Immature natural killer cell (primary cell): ENCODE measurements around the gene LAMA3. TPM values are rescaled to one million over a fixed set of nuclear protein-coding genes. Genes with fewer than 3 reads are reported as not detected.

Experiments
- DNase-seq, 3 donors: peaks; one replicate each; pipeline ENCODE4 v3.0.0; 2022; ENCODE audit warnings: mixed read lengths in 1 of 3
- H3K27ac Mint-ChIP-seq, 6 donors: one replicate each; pipeline ENCODE4 v1.8.0; 2020; ENCODE audit warnings: mixed read lengths in 6 of 6, mild to moderate bottlenecking in 5 of 6, inconsistent platforms in 4 of 6, moderate library complexity in 3 of 6
- H3K27me3 Mint-ChIP-seq, 3 donors: one replicate each; pipeline ENCODE4 v1.8.0; 2020 to 2021; ENCODE audit warnings: low read depth in 3 of 3, mild to moderate bottlenecking in 3 of 3, mixed read lengths in 3 of 3, moderate library complexity in 3 of 3, inconsistent platforms in 1 of 3
- H3K36me3 Mint-ChIP-seq, 3 donors: one replicate each; pipeline ENCODE4 v1.8.0; 2020; ENCODE audit warnings: mixed read lengths in 3 of 3, inconsistent platforms in 2 of 3, mild to moderate bottlenecking in 2 of 3
- H3K4me1 Mint-ChIP-seq, 2 donors: one replicate each; pipeline ENCODE4 v1.8.0; 2020; ENCODE audit warnings: inconsistent platforms in 2 of 2, mild to moderate bottlenecking in 2 of 2, mixed read lengths in 2 of 2, moderate library complexity in 1 of 2
- H3K4me3 Mint-ChIP-seq, 5 donors: one replicate each; pipeline ENCODE4 v1.8.0; 2020; ENCODE audit warnings: mild to moderate bottlenecking in 5 of 5, mixed read lengths in 5 of 5, inconsistent platforms in 3 of 5, moderate library complexity in 3 of 5
- H3K9me3 Mint-ChIP-seq, 6 donors: one replicate each; pipeline ENCODE4 v1.8.0; 2020; ENCODE audit warnings: mild to moderate bottlenecking in 6 of 6, mixed read lengths in 6 of 6, inconsistent platforms in 4 of 6, moderate library complexity in 3 of 6
- polyA plus RNA-seq, 3 donors: library from polyadenylated mRNA; unstranded; fragments of 300-500 nt; fragmentation: Illumina TruSeq; gene quantifications; one replicate each; pipeline ENCODE4 v1.2.3, GENCODE V29; 2021

The LAMA3 gene, protein sequence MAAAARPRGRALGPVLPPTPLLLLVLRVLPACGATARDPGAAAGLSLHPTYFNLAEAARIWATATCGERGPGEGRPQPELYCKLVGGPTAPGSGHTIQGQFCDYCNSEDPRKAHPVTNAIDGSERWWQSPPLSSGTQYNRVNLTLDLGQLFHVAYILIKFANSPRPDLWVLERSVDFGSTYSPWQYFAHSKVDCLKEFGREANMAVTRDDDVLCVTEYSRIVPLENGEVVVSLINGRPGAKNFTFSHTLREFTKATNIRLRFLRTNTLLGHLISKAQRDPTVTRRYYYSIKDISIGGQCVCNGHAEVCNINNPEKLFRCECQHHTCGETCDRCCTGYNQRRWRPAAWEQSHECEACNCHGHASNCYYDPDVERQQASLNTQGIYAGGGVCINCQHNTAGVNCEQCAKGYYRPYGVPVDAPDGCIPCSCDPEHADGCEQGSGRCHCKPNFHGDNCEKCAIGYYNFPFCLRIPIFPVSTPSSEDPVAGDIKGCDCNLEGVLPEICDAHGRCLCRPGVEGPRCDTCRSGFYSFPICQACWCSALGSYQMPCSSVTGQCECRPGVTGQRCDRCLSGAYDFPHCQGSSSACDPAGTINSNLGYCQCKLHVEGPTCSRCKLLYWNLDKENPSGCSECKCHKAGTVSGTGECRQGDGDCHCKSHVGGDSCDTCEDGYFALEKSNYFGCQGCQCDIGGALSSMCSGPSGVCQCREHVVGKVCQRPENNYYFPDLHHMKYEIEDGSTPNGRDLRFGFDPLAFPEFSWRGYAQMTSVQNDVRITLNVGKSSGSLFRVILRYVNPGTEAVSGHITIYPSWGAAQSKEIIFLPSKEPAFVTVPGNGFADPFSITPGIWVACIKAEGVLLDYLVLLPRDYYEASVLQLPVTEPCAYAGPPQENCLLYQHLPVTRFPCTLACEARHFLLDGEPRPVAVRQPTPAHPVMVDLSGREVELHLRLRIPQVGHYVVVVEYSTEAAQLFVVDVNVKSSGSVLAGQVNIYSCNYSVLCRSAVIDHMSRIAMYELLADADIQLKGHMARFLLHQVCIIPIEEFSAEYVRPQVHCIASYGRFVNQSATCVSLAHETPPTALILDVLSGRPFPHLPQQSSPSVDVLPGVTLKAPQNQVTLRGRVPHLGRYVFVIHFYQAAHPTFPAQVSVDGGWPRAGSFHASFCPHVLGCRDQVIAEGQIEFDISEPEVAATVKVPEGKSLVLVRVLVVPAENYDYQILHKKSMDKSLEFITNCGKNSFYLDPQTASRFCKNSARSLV (N-terminal part only)
- not detected for polyA plus RNA-seq

DNA sequence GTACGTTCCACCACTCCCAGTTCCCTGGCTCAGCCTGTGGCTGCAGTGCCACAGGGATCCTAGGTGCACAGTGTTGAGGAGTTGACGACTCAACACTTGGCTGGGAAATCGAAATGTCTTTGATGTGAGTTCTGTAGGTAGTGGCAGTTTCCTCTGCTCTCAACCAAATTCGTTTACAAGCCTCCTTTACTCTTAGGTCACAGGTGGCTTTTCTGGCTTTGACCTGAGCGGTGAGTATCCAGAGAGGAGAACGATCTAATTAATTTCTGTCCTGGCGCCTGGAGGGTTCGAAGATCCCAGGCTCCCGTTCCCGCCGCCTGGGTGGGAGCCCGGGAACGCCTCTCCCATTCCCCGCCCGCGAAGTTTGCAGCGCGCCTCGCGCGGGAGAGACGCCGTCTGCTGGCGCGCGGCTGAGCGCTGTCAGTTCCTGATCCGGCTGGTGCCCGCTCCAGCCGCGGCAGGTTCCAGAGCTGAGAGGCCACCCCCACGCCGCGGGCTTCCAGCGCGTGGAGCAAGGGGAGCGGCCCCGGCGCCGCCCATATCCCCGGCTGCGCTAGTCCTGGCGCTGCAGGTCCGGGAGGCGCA lies at the start of gene LAMA3:
Gene LAMA3 (plus strand): TSS at position 423 of the 585 bp plus-strand sequence. CDS start 231 bp downstream, outside the sequence.
- Mint-ChIP-seq H3K27ac (no peak within 1 kb of the TSS), H3K27me3 (peaks cover 8 to 30% (median 14%) of the 10 kb centered on the region in 3 donors), H3K4me1 (peaks cover 8 to 9% of the 10 kb centered on the region in 2 donors), H3K36me3 (no peaks in the 10 kb centered on the region), H3K9me3 (no peaks in the 10 kb centered on the region), H3K4me3 (peak within 1 kb of the TSS; percentile 23 to 69 (median 46))
- peak in 1 of 3 donors; percentile 5 for DNase-seq

DNA sequence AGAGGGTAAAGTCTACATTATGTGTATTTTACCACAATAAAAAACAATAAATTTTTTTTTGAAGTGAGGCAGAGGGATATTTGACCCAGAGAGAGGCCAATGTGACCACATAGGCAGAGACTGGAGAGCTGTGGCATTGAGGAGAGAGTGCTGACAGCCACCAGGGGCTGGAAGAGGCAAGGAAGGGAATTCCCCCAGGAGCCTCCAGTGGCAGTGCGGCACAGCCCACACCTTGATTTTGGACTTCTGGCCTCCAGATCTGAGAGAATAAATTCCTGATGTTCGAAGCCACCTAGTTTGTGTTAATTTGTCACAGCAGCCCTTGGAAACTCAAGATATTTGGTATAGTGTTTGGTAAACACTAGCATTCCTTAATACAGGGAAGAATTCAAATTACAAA lies 49.2 kb upstream of the LAMA3 start:
- no peaks in the 10 kb centered on the region for H3K36me3 Mint-ChIP-seq
- H3K27me3 Mint-ChIP-seq = peaks cover 0 to 4% (median 2%) of the 10 kb centered on the region in 3 donors
- DNase-seq = no peak
- H3K9me3 Mint-ChIP-seq = no peaks in the 10 kb centered on the region
- no peak overlapping the region for H3K4me3 Mint-ChIP-seq
- no peak overlapping the region for H3K27ac Mint-ChIP-seq
- peaks cover 0 to 2% of the 10 kb centered on the region in 2 donors for H3K4me1 Mint-ChIP-seq

DNA sequence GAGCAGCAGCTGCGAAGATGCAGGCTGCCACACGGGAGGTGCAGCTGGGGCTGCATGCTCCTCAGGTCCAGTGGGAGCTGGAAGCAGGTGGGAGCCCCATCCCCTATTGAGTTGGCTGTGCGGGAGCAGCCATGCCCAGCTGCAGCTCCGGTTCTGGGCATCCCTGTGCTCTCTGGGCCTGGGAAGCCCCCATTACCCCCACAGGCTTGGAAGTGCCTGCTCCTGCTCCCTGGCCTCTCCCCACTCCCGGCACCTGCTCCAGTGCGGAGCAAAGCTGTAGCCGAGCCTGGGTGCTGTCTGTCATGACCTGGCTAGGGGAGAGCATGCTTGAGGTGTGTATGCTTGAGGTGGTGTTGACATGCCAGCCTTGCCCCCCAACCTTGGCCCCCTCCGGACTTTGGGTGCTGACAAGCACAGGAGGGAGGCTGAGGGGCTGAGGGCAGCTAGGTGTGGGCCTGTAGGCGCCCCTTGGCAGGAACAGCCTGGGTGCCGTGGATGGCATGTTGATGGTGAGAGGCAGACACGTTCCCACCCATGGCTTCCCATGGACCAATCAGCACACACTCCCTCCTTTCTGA lies 48.0 kb upstream of the LAMA3 start:
- H3K4me3 Mint-ChIP-seq = no peak overlapping the region
- no peak overlapping the region for H3K27ac Mint-ChIP-seq
- H3K27me3 Mint-ChIP-seq = peaks cover 0 to 4% (median 2%) of the 10 kb centered on the region in 3 donors
- H3K4me1 Mint-ChIP-seq = no peaks in the 10 kb centered on the region
- H3K9me3 Mint-ChIP-seq = no peaks in the 10 kb centered on the region
- no peak for DNase-seq
- H3K36me3 Mint-ChIP-seq = no peaks in the 10 kb centered on the region

DNA sequence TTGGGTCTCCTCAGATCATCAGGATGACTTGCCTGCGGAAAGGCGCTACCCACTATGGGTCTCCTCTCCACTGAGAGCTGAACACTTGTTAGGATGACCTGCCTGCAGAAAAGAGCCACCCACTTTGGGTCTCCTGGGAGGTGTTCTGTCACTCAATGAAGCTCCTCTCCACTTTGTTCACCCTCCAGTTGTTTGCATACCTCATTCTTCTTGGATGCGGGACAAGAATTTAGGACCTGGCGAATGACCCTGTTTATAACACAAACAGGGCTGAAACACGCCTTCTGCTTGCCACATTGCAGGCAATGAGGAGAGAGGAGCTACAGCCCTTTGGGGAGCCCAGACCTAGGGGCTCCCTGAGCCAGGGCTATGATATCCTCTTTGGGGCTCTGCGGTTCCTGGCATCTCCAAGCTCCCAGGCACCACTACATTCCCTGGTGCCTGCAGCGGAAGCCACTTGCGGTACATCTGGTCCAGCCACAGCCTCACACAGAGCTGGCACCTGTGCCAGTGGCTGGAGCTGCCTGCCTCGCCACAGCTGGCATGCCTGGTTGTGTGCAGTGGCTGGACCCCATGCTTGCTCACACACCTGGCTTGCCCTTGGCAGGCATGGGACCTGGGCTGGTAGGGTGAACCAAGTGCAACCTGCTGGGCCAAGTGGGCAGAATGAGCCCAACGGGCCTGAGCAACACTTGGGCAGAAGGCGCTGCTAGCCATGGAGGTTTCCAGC lies 47.2 kb upstream of the LAMA3 start:
- no peak overlapping the region for H3K4me3 Mint-ChIP-seq
- no peak for DNase-seq
- H3K9me3 Mint-ChIP-seq = no peaks in the 10 kb centered on the region
- H3K36me3 Mint-ChIP-seq = no peaks in the 10 kb centered on the region
- no peaks in the 10 kb centered on the region for H3K4me1 Mint-ChIP-seq
- H3K27me3 Mint-ChIP-seq = peaks cover 0 to 4% (median 3%) of the 10 kb centered on the region in 3 donors
- H3K27ac Mint-ChIP-seq = no peak overlapping the region

GRCh38 chr18:23643815-23644490 lies 45.3 kb upstream of the LAMA3 start:
- no peak for DNase-seq
- Mint-ChIP-seq H3K36me3 (no peaks in the 10 kb centered on the region), H3K9me3 (no peaks in the 10 kb centered on the region), H3K27me3 (peaks cover 2 to 12% (median 5%) of the 10 kb centered on the region in 3 donors), H3K4me1 (no peaks in the 10 kb centered on the region), H3K4me3 (no peak overlapping the region), H3K27ac (no peak overlapping the region)

DNA sequence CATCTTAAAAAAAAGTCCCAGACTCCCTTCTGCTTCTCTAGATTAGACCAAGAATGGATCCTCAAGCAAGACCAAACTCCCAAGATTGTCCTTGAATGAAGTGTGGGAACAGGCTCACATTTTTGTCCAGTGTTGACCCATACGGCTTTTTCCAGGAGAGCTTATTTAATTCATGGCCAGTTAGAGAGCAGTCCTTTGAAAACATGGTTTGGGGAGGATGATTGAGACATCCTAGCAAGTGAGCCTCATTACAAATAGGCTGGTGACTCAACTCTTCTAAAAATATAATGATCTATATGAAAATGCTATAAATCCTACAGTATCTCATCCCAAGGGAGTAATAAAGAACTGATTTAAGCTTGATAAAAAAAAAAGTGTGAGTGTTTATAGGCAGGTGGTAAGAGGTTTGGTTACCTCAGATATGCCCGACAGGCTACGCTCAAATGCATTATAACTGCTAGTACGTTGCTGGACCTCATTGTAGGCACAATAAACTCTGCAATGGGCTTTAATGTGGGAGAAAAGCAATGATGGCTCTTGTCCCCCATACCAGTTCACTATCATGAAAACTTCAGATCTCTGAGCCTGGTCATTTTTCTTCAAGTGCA lies 43.6 kb upstream of the LAMA3 start:
- Mint-ChIP-seq H3K4me3 (no peak overlapping the region), H3K27me3 (peaks cover 2 to 8% (median 7%) of the 10 kb centered on the region in 3 donors), H3K36me3 (no peaks in the 10 kb centered on the region), H3K27ac (no peak overlapping the region), H3K9me3 (no peaks in the 10 kb centered on the region), H3K4me1 (no peaks in the 10 kb centered on the region)
- no peak for DNase-seq

- no peak for DNase-seq
- Mint-ChIP-seq H3K36me3 (no peaks in the 10 kb centered on the region), H3K27ac (no peak overlapping the region), H3K9me3 (no peaks in the 10 kb centered on the region), H3K4me1 (no peaks in the 10 kb centered on the region), H3K27me3 (peaks cover 2 to 8% (median 7%) of the 10 kb centered on the region in 3 donors), H3K4me3 (no peak overlapping the region)
These were observed 43.0 kb upstream of the LAMA3 start for GRCh38 chr18:23646282-23646681.

DNA sequence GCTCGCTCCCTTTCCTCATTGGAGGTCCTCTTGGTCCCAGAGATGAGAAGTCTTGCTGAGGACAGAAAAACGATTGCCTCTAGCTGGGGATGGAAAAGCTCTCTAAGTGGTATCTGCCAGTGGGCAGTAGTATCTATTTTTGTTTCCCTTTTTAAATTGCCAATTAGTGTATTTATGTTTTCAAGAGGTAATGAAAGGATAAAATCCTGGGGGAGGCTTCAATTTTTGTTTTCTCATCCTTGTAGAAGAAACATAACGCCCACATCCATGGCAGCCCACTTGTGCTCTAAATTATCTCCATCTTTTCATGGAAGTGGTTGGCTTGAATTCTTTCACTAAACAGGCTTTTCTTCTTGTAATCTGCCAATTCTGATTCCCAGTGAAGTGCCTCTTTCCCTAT lies 40.8 kb upstream of the LAMA3 start:
- no peak for DNase-seq
- Mint-ChIP-seq H3K36me3 (no peaks in the 10 kb centered on the region), H3K4me3 (no peak overlapping the region), H3K27me3 (peaks cover 2 to 8% (median 5%) of the 10 kb centered on the region in 3 donors), H3K27ac (no peak overlapping the region), H3K9me3 (no peaks in the 10 kb centered on the region), H3K4me1 (no peaks in the 10 kb centered on the region)

- Mint-ChIP-seq H3K9me3 (no peaks in the 10 kb centered on the region), H3K36me3 (no peaks in the 10 kb centered on the region), H3K4me1 (no peaks in the 10 kb centered on the region), H3K27me3 (peaks cover 2 to 8% (median 5%) of the 10 kb centered on the region in 3 donors), H3K27ac (no peak overlapping the region), H3K4me3 (no peak overlapping the region)
- DNase-seq = no peak
These were observed 40.2 kb upstream of the LAMA3 start for GRCh38 chr18:23648940-23649607.

DNA sequence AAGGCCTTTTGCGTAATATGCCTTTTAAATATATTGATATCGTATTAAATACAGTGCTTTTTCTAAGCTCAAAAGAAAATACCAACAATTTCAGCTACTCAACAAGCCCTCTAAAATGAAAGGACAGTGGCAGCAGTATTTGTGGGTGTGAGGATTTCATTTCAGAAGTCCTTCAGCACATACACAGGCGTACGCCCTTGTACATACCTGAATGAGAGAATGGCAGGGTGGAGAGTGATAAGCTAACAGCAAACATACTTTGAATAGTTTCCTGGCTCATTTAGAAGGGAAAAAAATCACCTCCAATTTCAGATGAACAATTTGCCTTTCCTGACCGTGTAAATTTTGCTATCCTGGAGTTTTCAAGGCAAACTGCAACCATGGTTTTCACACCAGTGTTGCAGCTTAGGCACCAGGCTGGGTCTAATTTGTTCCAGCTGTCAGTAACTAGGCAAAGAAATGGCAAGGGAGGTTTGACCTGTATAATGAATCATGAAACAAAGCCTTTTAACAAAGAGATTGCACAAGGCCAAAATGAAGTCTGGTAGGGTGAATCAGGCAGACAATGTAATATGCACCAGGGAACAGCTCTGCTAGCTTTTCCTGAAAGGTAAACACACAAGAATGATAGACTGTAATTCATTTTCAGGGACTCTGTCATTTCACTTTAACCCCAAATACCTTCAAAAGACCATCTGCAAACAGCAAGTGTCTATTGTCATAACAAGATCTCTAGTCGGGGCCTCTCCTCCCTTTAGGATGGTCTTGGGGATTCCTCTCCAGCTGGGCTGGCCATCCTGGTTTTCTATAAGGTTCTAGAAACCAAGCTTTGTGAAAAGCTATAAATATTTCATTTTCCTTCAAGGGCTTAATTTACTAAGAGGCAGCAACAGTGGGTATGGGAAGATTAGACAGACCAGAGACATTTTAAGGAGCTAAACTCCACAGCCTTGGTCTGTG lies 38.0 kb upstream of the LAMA3 start:
- Mint-ChIP-seq H3K4me3 (no peak overlapping the region), H3K9me3 (no peaks in the 10 kb centered on the region), H3K27me3 (peaks cover 2 to 8% (median 5%) of the 10 kb centered on the region in 3 donors), H3K36me3 (no peaks in the 10 kb centered on the region), H3K4me1 (no peaks in the 10 kb centered on the region), H3K27ac (no peak overlapping the region)
- no peak for DNase-seq

GRCh38 chr18:23652232-23652631 lies 37.0 kb upstream of the LAMA3 start:
- H3K27me3 Mint-ChIP-seq = peaks cover 5 to 11% (median 7%) of the 10 kb centered on the region in 3 donors
- no peaks in the 10 kb centered on the region for H3K4me1 Mint-ChIP-seq
- no peak for DNase-seq
- no peak overlapping the region for H3K27ac Mint-ChIP-seq
- no peak overlapping the region for H3K4me3 Mint-ChIP-seq
- no peaks in the 10 kb centered on the region for H3K9me3 Mint-ChIP-seq
- no peaks in the 10 kb centered on the region for H3K36me3 Mint-ChIP-seq
